T-helper 1 cell treated with Interleukin-12 subunit alpha and Interleukin-12 subunit beta and Interleukin-4 antibody, amounts not matched to agents 30 μg/mL and 1 μg/mL, for 36 hours (primary cell): ENCODE data around the gene UGT1A5.
"Not testable (repeated sequence)": the region's sequence is repeated elsewhere in the genome, so short reads cannot be mapped to it uniquely, and the experiment has no call there.

ENCODE experiments used
- H3K27ac Mint-ChIP-seq: one replicate; pipeline ENCODE4 v1.8.0; 2021; ENCODE audit warnings: mild to moderate bottlenecking, mixed read lengths
- H3K27me3 Mint-ChIP-seq: one replicate; pipeline ENCODE4 v1.8.0; 2021; ENCODE audit warnings: low read depth, mixed read lengths
- H3K36me3 Mint-ChIP-seq: one replicate; pipeline ENCODE4 v1.8.0; 2021; ENCODE audit warnings: low read depth, mixed read lengths
- H3K4me1 Mint-ChIP-seq: one replicate; pipeline ENCODE4 v1.8.0; 2021; ENCODE audit warnings: low read depth, mixed read lengths
- H3K4me3 Mint-ChIP-seq: one replicate; pipeline ENCODE4 v1.8.0; 2021; ENCODE audit warnings: mild to moderate bottlenecking, moderate library complexity, mixed read lengths
- H3K9me3 Mint-ChIP-seq: one replicate; pipeline ENCODE4 v1.8.0; 2021; ENCODE audit warnings: mixed read lengths

Gene UGT1A5

GRCh38 chr2:233707940-233708644, 4.6 kb upstream of the UGT1A5 start:
- no peak overlapping the region for H3K4me3 Mint-ChIP-seq
- H3K27me3 Mint-ChIP-seq = peaks cover 32% of the 10 kb centered on the region
- no peaks in the 10 kb centered on the region for H3K4me1 Mint-ChIP-seq
- no peaks in the 10 kb centered on the region for H3K36me3 Mint-ChIP-seq
- no peak overlapping the region for H3K27ac Mint-ChIP-seq
- no peaks in the 10 kb centered on the region for H3K9me3 Mint-ChIP-seq

GRCh38 chr2:233708942-233709341, 3.8 kb upstream of the UGT1A5 start:
- Mint-ChIP-seq H3K4me1 (no peaks in the 10 kb centered on the region), H3K36me3 (no peaks in the 10 kb centered on the region), H3K4me3 (no peak overlapping the region), H3K27me3 (peaks cover 37% of the 10 kb centered on the region), H3K9me3 (no peaks in the 10 kb centered on the region), H3K27ac (no peak overlapping the region)

- peaks cover 36% of the 10 kb centered on the region for H3K27me3 Mint-ChIP-seq
- no peak overlapping the region for H3K27ac Mint-ChIP-seq
- H3K36me3 Mint-ChIP-seq = no peaks in the 10 kb centered on the region
- no peaks in the 10 kb centered on the region for H3K4me1 Mint-ChIP-seq
- no peaks in the 10 kb centered on the region for H3K9me3 Mint-ChIP-seq
- H3K4me3 Mint-ChIP-seq = no peak overlapping the region
Measured at GRCh38 chr2:233711312-233712008, 1.2 kb upstream of the UGT1A5 start.

GRCh38 chr2:233713262-233713615, 532 bp downstream of the UGT1A5 start:
- Mint-ChIP-seq H3K4me3 (no peak overlapping the region), H3K36me3 (no peaks in the 10 kb centered on the region), H3K9me3 (no peaks in the 10 kb centered on the region), H3K4me1 (no peaks in the 10 kb centered on the region), H3K27me3 (peaks cover 36% of the 10 kb centered on the region), H3K27ac (no peak overlapping the region)

GRCh38 chr2:233714121-233714520, 1.4 kb downstream of the UGT1A5 start:
- H3K4me1 Mint-ChIP-seq = no peaks in the 10 kb centered on the region
- H3K27me3 Mint-ChIP-seq = peaks cover 33% of the 10 kb centered on the region
- no peak overlapping the region for H3K27ac Mint-ChIP-seq
- H3K4me3 Mint-ChIP-seq = no peak overlapping the region
- no peaks in the 10 kb centered on the region for H3K9me3 Mint-ChIP-seq
- no peaks in the 10 kb centered on the region for H3K36me3 Mint-ChIP-seq

GRCh38 chr2:233718552-233718951, 5.8 kb downstream of the UGT1A5 start, which contains the start of gene UGT1A4:
UGT1A4 (plus strand) TSS chr2:233718736; CDS start chr2:233718821, 85 bp downstream.
- Mint-ChIP-seq H3K27me3 (peaks cover 17% of the 10 kb centered on the region), H3K36me3 (no peaks in the 10 kb centered on the region), H3K9me3 (no peaks in the 10 kb centered on the region), H3K27ac (no peak within 1 kb of the TSS), H3K4me1 (no peaks in the 10 kb centered on the region), H3K4me3 (no peak within 1 kb of the TSS)

GRCh38 chr2:233728723-233729301, 16.1 kb downstream of the UGT1A5 start, which contains the start of gene UGT1A3:
UGT1A3 (plus strand) TSS chr2:233729042; CDS start chr2:233729127, 85 bp downstream.
- H3K36me3 Mint-ChIP-seq = no peaks in the 10 kb centered on the region
- H3K27ac Mint-ChIP-seq = no peak within 1 kb of the TSS
- no peaks in the 10 kb centered on the region for H3K27me3 Mint-ChIP-seq
- H3K9me3 Mint-ChIP-seq = no peaks in the 10 kb centered on the region
- no peak within 1 kb of the TSS for H3K4me3 Mint-ChIP-seq
- H3K4me1 Mint-ChIP-seq = no peaks in the 10 kb centered on the region

- H3K4me3 Mint-ChIP-seq, H3K4me1 Mint-ChIP-seq, H3K27ac Mint-ChIP-seq, H3K27me3 Mint-ChIP-seq, H3K9me3 Mint-ChIP-seq, H3K36me3 Mint-ChIP-seq: not testable (repeated sequence)
Measured at GRCh38 chr2:233736868-233737653, 24.4 kb downstream of the UGT1A5 start.

GRCh38 chr2:233740870-233741269, 28.2 kb downstream of the UGT1A5 start:
- no peak overlapping the region for H3K4me3 Mint-ChIP-seq
- no peak overlapping the region for H3K27ac Mint-ChIP-seq
- no peaks in the 10 kb centered on the region for H3K36me3 Mint-ChIP-seq
- H3K9me3 Mint-ChIP-seq = no peaks in the 10 kb centered on the region
- no peaks in the 10 kb centered on the region for H3K27me3 Mint-ChIP-seq
- no peaks in the 10 kb centered on the region for H3K4me1 Mint-ChIP-seq

- Mint-ChIP-seq H3K4me3 (no peak overlapping the region), H3K9me3 (no peaks in the 10 kb centered on the region), H3K4me1 (no peaks in the 10 kb centered on the region), H3K36me3 (no peaks in the 10 kb centered on the region), H3K27me3 (no peaks in the 10 kb centered on the region), H3K27ac (no peak overlapping the region)
Measured at GRCh38 chr2:233743464-233744259, 31.0 kb downstream of the UGT1A5 start.

- no peaks in the 10 kb centered on the region for H3K36me3 Mint-ChIP-seq
- H3K4me1 Mint-ChIP-seq = no peaks in the 10 kb centered on the region
- H3K4me3 Mint-ChIP-seq = no peak overlapping the region
- H3K27ac Mint-ChIP-seq = no peak overlapping the region
- peaks cover 7% of the 10 kb centered on the region for H3K9me3 Mint-ChIP-seq
- no peaks in the 10 kb centered on the region for H3K27me3 Mint-ChIP-seq
Measured at GRCh38 chr2:233745073-233745755, 32.5 kb downstream of the UGT1A5 start.

- H3K27ac Mint-ChIP-seq, H3K4me3 Mint-ChIP-seq, H3K36me3 Mint-ChIP-seq, H3K4me1 Mint-ChIP-seq, H3K27me3 Mint-ChIP-seq: not testable (repeated sequence)
- peaks cover 11% of the 10 kb centered on the region for H3K9me3 Mint-ChIP-seq
Measured at GRCh38 chr2:233745838-233746237, 33.1 kb downstream of the UGT1A5 start.

GRCh38 chr2:233746475-233747282, 34.0 kb downstream of the UGT1A5 start:
- H3K27ac Mint-ChIP-seq = no peak overlapping the region
- H3K9me3 Mint-ChIP-seq = peaks cover 18% of the 10 kb centered on the region
- no peaks in the 10 kb centered on the region for H3K4me1 Mint-ChIP-seq
- H3K4me3 Mint-ChIP-seq = no peak overlapping the region
- H3K36me3 Mint-ChIP-seq = no peaks in the 10 kb centered on the region
- H3K27me3 Mint-ChIP-seq = no peaks in the 10 kb centered on the region
